Fibroblast of villous mesenchyme (primary cell): ENCODE data around the gene UFM1. TPM values are rescaled to one million over a fixed set of nuclear protein-coding genes. Genes with fewer than 3 reads are reported as not detected.

Experiments
- DNase-seq: peaks from one replicate; pipeline ENCODE4 v3.0.0-alpha.2; 2010; ENCODE audit warnings: low read depth
- H3K4me3 ChIP-seq: 2 replicates; pipeline ENCODE4 v1.5.1; 2011; ENCODE audit warnings: low read depth, mild to moderate bottlenecking, low read length
- total RNA-seq: library from RNA; depleted of rRNA; stranded (reverse); fragments of >200 nt; gene quantifications from 2 replicates; pipeline ENCODE4 v1.2.3, GENCODE V29; 2012
- TF ChIP-seq, protein P1 (sequence below): IDR thresholded peaks from 2 replicates; pipeline ENCODE4 v1.5.1; 2012; ENCODE audit warnings: low read depth, mild to moderate bottlenecking, low read length; ENCODE audit not compliant: insufficient read depth

UFM1 gene
- total RNA-seq, 1 donor: 114 TPM

DNA sequence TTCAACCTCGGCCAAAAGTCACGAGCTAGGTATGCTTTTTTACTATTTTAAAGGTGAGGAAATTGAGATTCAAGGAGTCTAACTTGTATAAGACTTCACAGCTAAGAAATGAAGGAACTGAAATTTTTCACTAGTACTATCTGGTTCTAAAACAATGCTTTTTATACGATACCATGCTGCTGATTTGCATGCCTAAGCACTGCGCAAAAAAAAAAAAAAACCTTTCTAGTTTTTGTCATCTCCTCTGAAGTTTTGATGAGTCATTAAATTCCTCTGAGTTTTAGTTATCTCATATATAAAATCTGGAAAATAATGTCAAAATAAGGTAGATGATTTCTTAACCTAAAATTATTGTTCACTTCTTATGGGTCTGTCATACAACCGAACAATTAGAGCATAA lies 28.0 kb upstream of the UFM1 start:
- DNase-seq: no peak
- TF ChIP-seq, protein P1, sequence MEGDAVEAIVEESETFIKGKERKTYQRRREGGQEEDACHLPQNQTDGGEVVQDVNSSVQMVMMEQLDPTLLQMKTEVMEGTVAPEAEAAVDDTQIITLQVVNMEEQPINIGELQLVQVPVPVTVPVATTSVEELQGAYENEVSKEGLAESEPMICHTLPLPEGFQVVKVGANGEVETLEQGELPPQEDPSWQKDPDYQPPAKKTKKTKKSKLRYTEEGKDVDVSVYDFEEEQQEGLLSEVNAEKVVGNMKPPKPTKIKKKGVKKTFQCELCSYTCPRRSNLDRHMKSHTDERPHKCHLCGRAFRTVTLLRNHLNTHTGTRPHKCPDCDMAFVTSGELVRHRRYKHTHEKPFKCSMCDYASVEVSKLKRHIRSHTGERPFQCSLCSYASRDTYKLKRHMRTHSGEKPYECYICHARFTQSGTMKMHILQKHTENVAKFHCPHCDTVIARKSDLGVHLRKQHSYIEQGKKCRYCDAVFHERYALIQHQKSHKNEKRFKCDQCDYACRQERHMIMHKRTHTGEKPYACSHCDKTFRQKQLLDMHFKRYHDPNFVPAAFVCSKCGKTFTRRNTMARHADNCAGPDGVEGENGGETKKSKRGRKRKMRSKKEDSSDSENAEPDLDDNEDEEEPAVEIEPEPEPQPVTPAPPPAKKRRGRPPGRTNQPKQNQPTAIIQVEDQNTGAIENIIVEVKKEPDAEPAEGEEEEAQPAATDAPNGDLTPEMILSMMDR: no peak
- H3K4me3 ChIP-seq: no peak overlapping the region

DNA sequence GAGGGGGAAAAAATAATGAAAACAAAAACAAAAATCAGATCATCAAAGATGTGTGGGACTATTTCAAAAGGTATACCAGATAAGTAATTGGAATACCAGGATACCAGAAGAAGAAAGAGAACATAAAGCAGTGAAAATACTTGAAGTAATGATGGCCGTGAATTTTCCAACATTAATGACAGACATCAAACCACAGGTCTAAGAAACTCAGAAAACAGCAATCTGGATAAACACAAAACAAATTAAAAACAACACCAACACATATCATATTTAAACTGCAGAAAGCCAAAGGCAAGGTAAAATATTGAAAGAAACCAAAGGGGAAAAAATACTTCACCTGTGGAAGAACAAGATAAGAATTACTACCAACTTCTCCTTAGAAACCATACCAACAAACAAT lies 24.2 kb upstream of the UFM1 start:
- TF ChIP-seq, protein P1: no peak
- no peak overlapping the region for H3K4me3 ChIP-seq
- no peak for DNase-seq

DNA sequence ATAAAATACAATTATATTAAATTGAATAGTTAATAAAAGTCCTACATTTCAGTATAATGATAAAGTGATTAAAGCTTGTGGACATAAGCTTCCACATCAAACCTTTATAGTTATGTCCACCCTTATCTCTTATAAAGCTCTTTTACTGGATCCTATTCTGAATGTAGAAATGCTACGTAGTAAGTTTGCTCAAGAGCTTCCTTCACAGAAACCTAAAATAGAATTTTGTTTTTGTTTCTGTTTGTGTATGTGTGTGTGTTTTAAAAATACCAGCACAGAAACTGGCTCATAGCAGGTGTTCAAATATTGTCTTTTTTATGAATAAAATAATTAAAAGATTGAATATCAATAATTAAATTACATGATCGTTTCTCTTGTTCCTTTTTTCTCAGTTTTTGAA lies 21.0 kb upstream of the UFM1 start:
- no peak for DNase-seq
- TF ChIP-seq, protein P1: no peak

DNA sequence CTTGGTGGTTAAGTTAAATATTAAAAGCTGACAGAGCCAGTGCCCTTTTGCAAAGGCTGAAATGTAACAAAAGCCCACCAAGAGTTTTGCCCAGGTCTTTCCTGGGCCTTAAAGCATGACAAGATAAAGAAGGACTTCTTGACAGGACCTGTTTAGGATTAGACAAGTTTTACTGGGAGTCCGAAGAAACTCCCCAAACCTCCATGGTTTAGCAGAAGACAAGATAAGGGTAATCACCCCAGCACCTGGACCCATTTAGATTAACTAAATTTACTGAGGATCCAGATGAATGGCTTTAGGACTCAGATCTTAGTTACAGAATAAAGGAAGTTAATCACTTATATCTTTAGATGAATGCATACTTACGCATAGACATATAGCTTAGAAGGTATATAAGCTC lies 14.8 kb upstream of the UFM1 start:
- TF ChIP-seq, protein P1: no peak

More for the DNA sequence above, 21.0 kb upstream of the UFM1 start:
- no peak overlapping the region for H3K4me3 ChIP-seq

DNA sequence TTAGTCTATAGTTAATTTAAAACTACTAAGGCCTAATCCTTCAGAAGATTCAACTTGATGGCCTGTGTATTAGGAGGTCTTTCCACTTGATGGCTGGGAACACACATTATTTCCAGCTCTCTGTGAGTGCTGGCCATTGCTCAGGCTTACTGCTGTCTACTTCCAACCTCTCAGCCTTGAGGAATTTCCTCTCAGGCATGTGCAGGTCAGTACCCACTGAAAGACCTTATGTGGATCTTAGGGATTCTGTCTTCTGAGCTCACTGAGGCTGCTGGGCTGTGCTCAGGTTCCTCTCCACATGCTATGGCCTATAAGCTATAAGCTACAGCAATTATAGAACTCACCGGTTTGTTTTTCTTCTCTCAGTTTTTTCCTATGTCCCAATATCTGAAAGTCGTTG lies 11.6 kb upstream of the UFM1 start:
- DNase-seq: no peak
- no peak overlapping the region for H3K4me3 ChIP-seq
- TF ChIP-seq, protein P1: no peak

More for the DNA sequence above, 14.8 kb upstream of the UFM1 start:
- H3K4me3 ChIP-seq: no peak overlapping the region
- no peak for DNase-seq

DNA sequence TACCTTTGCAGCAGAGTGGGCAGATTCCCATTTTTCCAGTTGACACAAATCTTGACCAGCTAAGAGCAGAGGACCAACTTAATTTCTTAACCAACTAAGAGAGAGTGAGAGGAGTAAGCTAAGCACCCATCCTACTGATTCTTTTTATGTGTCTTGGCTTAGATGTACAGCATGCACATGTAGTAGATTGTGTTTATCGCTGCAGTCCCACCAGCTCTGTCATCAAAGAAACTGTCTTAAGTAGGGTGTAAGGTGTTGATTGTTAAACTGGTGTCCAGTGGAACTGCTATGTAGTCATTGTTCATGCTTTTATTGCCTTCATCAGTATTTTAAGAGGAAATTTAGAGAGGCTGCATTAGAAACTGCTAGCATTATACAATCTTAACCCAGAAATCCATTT lies 9.0 kb upstream of the UFM1 start:
- no peak overlapping the region for H3K4me3 ChIP-seq
- TF ChIP-seq, protein P1: no peak
- no peak for DNase-seq

DNA sequence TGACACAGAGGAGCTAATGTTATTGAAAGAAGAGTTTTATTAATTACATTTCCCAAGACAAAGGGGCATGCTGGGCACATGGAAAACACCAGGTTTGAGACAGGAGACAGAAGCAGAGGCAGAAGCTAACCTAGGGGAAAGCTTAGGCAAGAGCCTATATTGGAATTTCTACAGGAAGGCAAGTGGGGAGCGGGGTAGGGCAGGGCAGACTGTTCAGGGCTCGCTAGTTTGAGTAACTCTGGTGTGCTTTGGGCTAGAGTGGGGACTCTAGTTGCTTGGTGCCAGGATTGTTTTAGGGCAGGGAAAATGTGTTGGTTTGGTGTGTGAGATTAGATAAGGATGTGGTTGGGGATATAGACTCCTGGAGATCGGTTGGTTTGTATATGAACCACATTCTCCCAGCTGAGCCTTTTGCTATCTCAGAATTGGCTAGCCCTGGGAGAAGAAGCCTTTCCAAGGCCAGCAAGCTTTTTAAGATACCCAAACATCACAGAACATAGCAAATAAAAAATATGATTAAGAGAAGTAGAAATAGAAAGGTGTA lies 8.4 kb upstream of the UFM1 start:
- no peak for DNase-seq
- TF ChIP-seq, protein P1: no peak

More for the DNA sequence above, 8.4 kb upstream of the UFM1 start:
- H3K4me3 ChIP-seq: no peak overlapping the region
